Measurements from ENCODE around the gene NXPH3.

DNA sequence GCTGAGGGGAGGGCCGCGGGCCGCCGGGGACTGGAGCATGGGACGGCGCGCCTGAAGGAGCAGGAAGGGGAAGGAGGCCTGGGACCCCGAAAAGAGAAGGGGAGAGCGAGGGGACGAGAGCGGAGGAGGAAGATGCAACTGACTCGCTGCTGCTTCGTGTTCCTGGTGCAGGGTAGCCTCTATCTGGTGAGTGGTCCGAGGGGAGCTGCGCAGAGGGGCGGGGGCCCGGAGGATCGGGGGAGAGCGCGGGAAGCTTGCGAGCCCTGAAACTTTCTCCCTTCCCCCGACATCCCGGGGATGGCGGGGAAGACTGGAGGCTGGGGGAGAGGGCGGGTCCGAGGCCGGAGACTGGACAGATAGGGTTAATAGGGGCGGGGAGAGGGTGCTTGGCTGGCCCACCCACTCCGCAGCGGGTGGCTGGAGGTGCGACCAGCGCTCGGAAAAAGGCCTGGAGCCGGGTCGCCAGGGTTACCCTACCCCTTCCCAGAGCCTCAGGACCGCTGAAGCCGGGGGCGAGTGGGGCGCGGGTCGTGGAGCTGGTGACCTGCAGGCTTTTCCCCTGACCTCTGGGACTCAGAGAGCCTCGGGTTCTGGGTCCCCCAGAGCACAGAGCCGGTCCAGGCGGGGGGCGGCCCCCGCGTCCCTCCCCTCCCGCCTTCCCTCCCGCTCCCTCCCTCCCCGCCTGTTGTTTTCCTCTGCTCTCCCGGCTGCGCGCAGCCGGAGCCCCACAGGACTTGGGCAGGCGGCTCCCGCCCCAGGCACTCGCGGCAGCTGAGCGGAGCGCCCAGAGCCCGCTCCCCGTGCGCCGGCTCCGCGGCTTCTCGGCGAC lies 631 bp downstream of the NXPH3 start:
- TF ChIP-seq, protein P1, sequence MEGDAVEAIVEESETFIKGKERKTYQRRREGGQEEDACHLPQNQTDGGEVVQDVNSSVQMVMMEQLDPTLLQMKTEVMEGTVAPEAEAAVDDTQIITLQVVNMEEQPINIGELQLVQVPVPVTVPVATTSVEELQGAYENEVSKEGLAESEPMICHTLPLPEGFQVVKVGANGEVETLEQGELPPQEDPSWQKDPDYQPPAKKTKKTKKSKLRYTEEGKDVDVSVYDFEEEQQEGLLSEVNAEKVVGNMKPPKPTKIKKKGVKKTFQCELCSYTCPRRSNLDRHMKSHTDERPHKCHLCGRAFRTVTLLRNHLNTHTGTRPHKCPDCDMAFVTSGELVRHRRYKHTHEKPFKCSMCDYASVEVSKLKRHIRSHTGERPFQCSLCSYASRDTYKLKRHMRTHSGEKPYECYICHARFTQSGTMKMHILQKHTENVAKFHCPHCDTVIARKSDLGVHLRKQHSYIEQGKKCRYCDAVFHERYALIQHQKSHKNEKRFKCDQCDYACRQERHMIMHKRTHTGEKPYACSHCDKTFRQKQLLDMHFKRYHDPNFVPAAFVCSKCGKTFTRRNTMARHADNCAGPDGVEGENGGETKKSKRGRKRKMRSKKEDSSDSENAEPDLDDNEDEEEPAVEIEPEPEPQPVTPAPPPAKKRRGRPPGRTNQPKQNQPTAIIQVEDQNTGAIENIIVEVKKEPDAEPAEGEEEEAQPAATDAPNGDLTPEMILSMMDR (IDR thresholded peaks at IDR 0.05) = no peak
- TF ChIP-seq POLR2A (IDR thresholded peaks at IDR 0.05) = no peak
